Measurements from ENCODE around the gene CHST9.

The CHST9 gene

DNA sequence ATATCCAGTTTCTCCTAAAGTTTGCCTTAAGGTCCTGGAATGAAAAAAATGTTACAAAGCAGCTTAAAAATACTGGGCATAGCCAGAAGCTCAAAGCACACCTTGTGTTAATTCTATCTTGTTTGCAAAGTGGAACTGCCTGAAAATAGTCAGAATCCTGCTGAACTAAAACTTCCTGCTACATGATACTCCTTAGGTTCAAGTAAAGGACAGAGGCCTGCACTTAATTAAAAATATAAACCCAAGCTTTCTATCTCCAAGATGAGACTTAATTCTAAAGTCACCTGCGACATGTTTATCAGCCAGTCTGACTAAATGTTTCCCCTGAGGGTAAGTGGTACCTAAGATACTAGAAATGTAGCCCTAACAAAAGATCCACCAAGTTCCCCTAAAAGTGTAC lies 103.4 kb downstream of the CHST9 start:
- no peak for DNase-seq (ENCODE audit: low spot score)

- DNase-seq (ENCODE audit: low spot score): no peak
These were observed 109.3 kb downstream of the CHST9 start for GRCh38 chr18:27075828-27076227.

- DNase-seq (ENCODE audit: low spot score): no peak
These were observed 111.7 kb downstream of the CHST9 start for GRCh38 chr18:27073404-27073830.

DNA sequence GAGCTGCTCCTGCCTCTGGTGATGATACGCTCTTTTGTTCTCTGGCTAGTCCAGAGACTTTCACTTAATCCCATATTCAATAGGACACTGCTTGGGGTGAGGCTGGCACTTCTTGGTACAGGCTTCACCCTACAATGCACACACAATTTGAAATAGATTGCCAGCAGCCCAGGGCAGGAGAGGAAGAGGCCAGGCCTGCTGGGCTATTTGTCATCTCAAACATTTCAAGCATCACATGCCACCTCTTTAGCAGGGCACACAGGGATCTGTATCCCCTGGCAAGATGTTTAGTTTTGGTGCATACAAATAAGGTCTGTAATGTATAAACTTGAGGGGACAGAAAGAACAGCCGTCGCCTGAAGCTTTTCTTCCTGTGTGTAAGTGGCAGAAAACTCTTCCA lies 120.4 kb downstream of the CHST9 start:
- no peak for DNase-seq (ENCODE audit: low spot score)

- no peak for DNase-seq (ENCODE audit: low spot score)
These were observed 122.3 kb downstream of the CHST9 start for GRCh38 chr18:27062802-27063201.

DNA sequence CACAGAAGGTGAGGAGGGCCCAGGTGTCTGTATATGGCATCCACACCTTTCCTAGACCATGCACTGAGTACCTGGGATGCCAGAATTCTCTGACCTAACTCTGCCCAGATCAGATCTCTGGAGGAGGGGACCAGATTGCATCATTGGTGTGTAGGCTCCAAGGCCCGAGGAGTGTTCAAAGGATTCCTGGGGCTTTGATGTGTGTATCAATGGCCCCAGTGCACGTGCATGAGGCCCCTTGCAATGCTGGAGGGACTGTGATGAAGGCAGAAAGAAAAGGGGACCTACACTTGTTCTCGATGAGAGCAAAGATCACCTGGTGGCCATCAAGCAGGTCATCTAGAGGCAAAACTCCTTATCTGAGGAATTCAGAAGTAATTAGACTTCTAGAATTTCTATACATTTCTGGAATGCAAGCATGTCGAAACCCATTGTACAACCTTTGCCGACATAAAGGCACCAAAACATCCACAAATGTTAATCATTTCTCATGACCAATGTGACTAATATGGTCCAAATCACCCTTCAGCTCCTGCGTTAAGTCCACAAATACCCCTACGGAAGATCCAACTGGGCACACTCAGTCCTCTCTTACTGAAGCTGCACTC lies 123.5 kb downstream of the CHST9 start:
- DNase-seq (ENCODE audit: low spot score): no peak

GRCh38 chr18:27057519-27058234 lies 127.4 kb downstream of the CHST9 start:
- no peak for DNase-seq (ENCODE audit: low spot score)

- DNase-seq (ENCODE audit: low spot score): no peak
These were observed 130.2 kb downstream of the CHST9 start for GRCh38 chr18:27054926-27055325.

GRCh38 chr18:27049969-27050368 lies 135.1 kb downstream of the CHST9 start:
- DNase-seq (ENCODE audit: low spot score): no peak

DNA sequence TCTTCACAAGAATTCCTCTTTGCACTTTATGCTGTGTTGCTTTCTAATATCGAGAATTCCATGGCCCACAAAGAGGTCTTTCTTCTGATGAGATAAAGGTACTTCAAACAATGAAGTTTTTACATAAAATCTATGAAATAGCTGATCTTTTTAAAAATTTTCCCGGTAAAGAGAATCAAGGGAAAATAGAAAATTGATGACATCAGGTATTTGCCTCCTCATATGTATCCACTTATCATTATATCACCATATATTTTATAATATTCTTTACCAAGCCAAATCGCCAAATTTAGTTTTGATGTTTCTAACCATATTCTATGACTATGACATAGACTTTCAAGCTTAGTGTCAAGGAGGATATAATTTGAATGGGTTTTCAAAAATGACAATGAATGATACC lies 139.8 kb downstream of the CHST9 start:
- DNase-seq (ENCODE audit: low spot score): no peak

DNA sequence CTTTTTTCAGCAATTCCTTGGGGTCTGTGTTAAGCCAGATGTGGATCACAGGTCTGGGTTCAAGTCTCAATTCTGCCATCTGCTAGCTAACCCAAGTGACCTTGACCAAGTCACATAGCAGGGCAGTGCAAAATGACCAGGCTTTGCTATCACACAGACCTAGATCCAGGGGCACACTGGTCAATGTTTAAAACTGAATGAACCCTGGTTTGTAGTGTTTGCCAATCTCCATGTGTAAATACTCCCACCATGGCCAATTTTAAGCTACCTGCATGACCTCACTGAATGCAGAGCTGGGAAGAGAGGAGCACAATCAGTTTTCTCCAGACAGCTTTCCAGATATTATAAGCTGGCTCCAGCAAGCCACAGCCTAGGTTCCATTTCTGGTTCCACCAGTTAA lies 142.9 kb downstream of the CHST9 start:
- DNase-seq (ENCODE audit: low spot score): no peak

DNA sequence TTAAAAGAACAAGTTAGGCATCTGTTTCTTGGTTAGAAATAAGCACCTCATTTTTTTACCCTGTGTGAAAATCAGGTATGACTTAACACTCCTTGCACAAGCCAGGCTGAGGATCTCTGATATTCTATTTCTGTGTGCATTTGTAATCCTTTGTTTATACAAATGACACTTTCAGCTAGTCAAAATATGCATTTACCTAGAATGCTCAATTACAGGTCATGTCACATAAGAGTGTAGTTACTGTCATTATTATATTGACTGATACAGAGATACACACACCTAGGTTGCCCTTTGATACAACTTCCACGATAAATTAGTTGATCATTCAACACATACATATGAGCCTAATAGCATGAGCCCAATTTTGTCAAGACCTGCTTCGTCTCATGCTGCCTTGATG lies 144.3 kb downstream of the CHST9 start:
- no peak for DNase-seq (ENCODE audit: low spot score)

- no peak for DNase-seq (ENCODE audit: low spot score)
These were observed 151.4 kb downstream of the CHST9 start for GRCh38 chr18:27033722-27034121.

DNA sequence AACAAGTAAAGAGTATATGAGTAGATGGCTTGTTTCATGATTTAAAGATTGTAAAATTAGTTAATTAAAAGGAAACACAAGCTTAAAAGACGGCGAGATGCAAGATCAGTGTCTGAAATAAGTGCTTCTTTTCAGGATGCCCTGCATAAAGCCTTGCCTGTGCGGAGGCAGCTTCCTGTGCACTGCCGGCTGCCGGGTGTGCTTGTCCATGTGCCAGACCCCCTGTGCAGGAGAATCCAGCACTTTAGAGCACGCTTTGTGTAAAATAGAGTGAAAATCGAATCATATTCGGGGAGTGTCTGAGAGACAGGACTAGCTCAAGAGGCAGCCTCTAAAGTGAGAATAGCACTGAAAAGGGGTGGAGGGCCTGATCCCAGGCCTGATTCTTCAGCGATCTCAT lies 154.7 kb downstream of the CHST9 start:
- DNase-seq (ENCODE audit: low spot score): no peak

DNA sequence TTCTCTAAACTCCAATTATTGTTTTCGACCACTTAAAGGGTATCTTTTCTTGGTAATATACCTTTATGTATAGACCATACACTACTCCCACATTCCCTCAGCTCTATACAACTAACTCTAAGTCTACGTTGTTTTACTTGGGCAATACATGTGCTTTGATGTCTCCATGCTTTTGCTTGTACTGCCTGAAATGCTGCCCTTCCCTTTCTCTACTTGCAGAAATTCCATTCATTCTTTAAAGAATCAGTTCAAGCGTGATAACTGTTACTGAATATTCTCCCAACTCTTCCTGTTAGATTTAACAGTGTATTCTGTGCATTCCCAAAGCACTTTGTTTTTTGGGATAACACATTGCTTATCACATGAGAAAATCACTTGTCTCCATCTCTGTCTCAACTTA lies 162.6 kb downstream of the CHST9 start:
- DNase-seq (ENCODE audit: low spot score): no peak

- peak; percentile 1 for DNase-seq (ENCODE audit: low spot score)
These were observed 167.1 kb downstream of the CHST9 start for GRCh38 chr18:27017901-27018500.

- DNase-seq (ENCODE audit: low spot score): no peak
These were observed 170.3 kb downstream of the CHST9 start for GRCh38 chr18:27014841-27015240.

GRCh38 chr18:27010784-27011183 lies 174.3 kb downstream of the CHST9 start:
- DNase-seq (ENCODE audit: low spot score): no peak

DNA sequence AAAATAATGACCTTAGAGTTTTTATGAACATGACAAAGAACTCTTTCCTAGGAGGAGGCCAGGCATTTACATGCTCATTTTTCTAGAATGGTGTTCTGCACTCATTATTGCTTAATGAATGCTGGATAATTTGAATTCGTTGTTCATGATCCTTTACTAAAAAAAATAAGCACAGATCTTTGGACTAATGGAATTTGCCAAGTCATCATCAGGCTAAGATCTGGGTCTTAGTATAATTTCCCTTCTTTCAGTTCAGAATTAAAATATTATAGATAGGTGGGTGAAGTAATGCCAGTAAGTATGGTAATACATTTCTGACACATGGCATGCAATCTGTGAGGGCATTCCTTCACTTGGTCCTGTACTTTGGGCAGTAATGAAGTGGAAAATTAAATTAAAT lies 175.8 kb downstream of the CHST9 start:
- DNase-seq (ENCODE audit: low spot score): no peak

DNA sequence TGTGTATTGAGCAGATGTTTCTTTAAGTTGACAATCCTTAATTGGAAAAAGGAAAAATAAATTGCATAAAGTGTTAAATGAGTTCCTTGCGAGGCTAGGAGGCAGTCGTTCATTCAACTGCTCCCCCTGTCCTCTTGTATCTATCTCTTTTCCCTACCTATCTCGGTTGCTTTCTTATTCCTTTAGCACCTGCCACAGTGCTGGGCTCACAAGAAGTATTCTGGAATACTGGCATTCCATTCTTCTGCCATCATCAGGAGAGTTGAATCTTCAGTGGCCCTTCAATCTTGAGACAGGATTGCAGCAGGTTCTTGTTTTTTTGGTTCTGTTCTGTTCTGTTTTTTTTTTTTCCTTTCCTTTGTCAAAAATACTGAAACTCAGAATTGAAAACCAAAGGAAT lies 176.5 kb downstream of the CHST9 start:
- DNase-seq (ENCODE audit: low spot score): no peak

DNA sequence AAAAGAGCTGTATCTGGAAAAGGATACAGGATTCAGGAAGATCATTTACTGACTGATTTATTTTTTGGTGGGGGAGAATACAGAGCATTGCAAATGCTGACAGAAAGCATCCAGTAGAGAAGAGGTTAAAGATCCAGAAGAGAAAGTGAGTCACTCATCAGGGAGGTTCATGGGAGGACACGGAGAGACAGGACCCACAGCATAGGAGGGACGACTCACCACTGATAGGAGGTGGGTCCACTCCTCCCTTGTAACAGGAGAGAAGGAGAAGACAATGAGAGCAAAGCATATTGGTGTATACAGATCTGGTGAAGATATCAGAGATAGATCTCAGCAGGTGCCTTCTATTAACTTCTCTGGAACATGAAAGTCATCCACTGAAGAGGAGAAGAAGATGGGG lies 177.2 kb downstream of the CHST9 start:
- no peak for DNase-seq (ENCODE audit: low spot score)

GRCh38 chr18:27005589-27005988 lies 179.5 kb downstream of the CHST9 start:
- DNase-seq (ENCODE audit: low spot score): no peak

DNA sequence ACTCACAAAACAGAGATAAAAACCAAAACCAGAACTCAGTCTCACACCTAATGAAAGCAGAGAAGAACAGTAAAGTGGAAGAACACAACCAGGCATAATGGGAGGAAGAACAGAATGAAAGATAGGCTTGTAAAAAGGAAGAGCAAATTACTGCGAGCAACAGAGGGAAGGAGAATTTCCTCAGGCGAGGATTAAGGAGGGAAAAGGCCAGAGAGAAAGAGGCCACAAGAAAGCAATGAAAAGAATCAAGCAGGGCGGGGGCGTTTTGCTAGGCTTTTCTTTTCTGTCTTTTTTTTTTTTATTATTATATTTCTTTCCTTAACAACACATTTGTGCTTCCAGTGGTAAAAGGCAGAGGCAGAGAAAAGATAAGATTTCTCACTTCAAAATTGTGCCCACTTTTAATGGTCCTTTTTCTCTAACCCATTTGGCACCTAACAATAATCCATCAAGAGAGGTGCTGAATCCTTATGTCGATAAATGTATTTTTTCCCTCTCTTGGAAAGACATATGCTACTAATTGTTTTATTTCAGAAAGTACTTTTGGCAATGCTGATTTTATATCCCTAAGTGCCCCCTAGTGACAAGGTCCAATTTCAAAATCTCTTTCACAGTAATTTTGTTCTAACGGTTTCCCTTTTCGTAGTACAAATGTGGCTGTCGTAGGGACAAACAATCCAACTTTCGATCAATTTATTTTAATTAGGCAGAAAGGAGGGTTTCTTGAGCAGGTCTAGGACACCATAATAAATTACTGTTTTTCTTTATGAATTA lies 180.9 kb downstream of the CHST9 start:
- no peak for DNase-seq (ENCODE audit: low spot score)

Data from hepatic stellate cell (primary cell).